ENCODE measurements around the gene ERBB2.
"Not testable (repeated sequence)": the region's sequence is repeated elsewhere in the genome, so short reads cannot be mapped to it uniquely, and the experiment has no call there.

The ERBB2 gene

DNA sequence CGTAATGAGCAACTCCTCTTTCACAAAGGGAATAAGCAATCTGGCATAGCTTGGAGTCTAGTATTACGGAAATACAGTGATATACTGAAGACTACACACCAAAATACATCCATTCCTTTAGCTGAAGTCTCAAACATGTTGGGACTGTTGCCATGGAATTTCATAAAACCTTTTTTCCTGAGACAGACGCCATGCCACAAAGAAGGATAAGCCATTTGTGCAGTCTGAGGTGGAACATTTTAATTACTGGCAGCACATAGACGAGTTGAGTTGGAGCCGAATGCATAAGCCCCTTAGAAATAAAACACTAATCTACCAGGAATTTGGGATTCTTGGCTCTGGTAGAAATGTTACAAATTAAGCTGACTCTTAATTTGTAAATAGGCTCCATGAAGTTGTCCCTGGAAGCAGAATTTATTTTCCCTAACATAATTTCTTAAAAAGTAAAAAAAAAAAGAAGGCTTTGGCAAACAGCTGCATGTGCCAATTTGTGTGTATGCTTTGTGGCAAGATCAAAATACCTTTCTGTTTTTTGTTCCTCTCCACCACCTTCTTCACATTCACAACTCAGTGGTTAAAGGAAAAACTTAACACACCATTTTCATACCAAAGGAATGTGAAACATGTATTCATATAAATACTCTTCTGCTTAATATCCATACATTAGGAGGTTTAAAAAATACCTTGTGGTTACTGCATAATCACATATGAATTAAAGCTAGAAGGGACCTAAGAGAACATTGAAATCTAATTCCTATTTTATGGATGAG is 63.4 kb downstream of the ERBB2 start:
- no peak for DNase-seq (ENCODE audit: low spot score)

DNA sequence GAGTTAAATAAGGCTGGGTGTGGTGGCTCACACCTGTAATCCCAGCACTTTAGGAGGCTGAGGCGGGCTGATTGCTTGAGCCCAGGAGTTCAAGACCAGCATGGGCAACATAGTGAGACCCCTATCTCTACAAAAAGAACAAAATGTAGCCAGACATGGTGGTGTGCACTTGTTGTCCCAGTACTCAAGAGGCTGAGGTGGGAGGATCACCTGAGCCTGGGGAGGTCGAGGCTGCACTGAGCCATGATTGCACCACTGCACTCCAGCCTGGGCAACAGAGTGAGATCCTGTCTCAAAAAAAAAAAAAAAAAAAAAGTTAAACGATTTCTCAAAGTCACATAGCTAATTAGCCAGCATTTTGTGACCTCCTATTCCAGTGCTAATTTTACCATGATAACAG is 64.3 kb downstream of the ERBB2 start:
- DNase-seq (ENCODE audit: low spot score), result not testable (repeated sequence)

DNA sequence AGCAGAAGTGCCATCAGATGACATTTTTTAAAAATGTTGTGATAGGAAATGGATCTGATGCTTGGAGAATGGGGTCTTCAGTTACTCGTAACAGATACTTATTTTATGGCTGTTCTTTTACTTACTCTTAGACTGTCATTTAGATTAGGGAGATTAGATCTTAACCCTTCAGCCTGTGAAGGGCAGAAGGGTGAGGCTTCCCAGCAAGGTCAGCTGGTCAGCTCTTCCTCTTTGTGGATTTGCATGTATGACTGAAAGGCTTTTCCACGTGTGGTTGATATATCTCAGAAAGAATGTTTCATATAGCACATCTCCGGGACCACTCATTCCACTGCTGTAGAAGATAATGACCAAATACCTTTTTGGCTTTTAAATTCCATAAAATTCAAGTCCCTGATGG is 65.3 kb downstream of the ERBB2 start:
- no peak for DNase-seq (ENCODE audit: low spot score)

DNA sequence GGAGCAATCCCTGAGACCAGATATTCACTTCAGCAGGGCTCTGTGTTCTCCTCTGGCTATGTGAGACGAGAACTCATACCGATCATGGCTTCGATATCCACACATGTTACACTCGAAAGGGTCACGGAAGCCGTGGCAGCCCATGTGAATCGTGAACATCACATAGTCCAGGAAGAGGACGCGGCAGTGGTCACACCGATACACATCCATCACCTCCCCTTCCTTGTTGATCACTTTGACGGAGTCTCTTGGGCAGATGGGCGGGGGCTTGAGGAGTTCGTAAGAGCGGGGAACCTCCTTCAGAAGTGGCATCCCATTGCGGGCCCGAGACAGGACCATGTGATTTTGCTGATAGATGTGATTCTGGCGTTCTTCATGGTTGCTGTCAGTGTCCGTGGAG is 65.9 kb downstream of the ERBB2 start:
- no peak for DNase-seq (ENCODE audit: low spot score)

DNA sequence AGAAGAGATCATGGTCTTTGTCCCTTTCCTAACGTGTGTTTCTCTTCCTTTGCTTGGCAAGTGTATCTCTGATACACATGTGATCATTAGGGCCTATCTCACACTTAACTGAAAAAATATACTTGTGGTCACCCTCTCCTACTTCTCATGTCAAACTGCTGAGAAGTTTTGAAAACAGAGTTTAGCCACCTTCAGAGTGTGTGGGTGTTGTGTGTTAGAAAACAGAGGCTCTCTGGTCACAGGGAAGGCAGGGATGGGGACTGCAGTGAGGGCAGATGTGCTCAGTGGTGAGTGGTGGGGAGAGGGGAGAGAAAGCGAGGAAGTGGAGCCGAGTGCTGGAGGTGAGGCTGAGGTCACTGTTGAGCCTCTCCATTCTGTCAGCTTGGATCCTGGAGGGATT is 67.3 kb downstream of the ERBB2 start:
- DNase-seq (ENCODE audit: low spot score), result no peak

DNA sequence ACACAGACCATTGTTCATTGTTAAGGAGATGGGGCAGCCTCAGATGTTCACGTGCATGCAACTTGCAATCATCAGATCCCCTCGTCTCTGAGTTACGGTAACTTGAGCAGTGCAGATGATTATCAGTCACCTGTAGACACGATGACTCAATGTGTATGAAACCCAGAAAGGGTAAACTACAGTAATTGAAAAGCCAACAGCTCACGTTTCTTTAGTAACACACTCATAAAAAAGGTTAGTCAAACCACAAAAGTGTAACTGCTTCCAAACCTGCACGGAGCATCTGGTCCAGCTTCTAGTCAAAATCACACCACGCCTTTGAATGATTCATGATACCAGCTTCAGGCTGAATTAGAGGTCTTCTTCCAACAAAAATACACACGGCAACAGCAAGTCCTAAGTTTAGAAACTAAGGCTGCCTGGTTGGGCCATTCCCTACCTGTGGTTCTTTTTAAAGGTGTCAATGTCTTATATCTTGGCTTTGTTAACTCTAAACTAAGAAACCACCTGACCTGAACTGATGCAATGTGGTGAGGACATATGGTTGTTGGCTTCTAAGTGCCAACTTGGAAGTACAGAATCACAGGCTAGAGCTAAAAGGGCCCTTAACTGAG is 70.2 kb downstream of the ERBB2 start:
- DNase-seq (ENCODE audit: low spot score), result no peak

DNA sequence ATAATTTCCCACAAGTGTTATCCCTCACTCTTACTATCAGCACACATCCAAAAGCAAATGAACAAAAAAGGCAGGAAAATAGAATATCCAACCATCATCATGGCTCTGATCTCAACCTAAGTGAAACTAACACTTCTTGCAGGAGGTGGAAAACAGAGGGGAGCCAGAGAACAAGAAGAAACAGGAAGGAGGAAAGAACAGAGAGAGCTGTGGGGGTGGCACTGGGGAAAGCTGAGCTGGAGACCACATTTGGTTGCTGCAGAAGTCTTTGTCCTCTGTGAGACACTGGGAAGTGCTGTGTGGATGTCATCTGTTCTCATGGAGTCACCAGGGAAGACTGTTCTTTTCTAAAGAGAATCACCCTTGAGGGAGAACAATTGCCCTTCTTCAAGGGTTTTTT is 72.6 kb downstream of the ERBB2 start:
- DNase-seq (ENCODE audit: low spot score), result no peak

DNA sequence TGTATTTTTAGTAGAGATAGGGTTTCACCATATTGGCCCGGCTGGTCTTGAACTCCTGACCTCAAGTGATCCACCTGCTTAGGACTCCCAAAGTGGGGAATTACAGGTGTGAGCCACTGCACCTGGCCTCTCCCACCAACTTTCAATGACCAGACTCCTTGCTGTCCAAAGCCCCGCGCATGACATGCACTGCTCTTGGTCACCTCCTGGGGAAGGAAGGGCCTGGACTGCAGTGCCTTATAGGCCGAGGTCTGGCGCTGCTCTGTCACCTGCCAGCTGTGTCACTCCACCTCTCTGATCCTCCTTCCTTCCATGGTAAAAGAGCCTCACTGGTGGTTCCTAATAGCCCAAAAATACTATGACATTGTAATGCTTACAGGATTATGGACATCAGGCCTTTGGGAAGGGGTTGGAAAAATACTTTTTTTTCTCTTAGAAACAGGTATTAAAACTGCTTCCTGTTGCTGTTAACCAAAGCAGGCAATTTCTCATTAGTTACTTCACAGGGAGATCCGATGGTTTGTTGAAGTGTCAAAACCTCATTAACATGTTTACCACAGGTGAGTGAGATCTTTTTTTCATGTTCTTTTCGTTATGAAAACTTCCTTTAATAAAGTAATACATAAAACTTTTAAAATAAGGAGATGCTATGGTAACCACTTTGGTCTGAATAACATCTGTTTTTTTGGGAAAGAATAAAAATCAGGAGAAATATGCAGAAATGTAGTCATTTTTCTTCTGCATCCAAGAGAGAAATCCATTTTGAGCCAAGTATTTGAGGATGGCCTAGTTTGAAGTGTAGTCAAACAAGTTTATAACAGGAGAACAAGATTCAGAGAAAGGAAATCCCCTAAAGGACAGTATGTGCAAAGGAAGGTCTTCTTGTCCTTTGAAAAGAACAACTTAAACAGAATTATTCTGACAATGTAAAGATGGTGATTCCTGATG is 73.4 kb downstream of the ERBB2 start:
- DNase-seq (ENCODE audit: low spot score), result no peak

DNA sequence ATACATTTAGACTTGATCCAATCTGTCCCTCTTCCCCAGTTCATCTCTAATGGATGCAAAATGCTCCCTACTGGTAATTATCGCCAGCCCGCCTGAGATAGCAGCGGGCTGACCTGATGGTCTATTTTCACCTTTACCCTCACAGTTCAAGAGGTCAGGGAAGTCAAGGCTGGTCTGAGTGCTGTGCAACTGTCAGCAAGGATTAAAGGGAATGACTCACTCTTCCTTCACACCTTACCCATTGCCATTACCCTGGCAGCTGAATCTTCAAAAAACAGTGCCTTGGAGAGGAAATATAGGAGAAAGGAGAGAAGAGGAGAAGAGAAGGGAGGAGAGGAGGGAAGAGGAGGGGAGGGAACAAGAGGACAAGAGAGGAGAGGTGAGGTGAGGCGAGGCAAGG is 74.2 kb downstream of the ERBB2 start:
- DNase-seq (ENCODE audit: low spot score), result no peak

DNA sequence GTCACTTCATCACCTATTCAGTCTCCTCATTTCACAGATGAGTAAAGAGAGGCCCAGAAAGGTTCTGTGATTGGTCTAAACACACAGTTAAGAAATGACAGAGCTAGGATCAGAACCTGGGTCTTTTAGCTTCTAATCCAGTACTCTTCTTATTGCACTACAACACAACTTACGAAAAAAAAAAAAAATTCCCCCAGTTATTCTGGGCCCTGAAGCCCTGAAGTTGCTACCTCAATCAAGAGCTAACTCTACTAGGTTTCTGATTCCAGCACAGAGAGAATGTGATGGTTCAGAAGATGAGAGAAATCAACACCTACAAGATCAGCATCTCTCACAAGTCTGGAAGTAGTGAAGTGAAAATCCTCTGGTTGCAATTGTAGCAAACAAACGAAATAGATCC is 75.2 kb downstream of the ERBB2 start:
- no peak for DNase-seq (ENCODE audit: low spot score)

DNA sequence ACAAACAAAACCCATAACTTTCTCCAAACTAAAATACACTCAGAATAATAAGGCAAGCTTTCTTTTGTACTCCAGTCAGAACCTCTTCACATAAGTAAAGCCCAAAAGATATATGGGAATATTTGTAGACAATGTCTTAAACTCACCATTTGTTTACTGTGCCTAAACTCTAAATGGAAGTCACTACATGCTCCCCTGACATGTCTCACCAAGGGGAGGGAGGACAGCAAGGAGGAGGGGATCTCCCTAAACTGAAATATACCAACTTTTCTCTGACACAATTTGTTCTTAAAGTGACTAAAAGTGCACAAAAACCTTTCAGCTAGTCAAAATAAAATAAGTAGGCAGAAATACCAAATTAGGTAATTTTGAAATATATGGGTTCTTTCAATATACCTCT is 76.4 kb downstream of the ERBB2 start:
- DNase-seq (ENCODE audit: low spot score), result no peak

DNA sequence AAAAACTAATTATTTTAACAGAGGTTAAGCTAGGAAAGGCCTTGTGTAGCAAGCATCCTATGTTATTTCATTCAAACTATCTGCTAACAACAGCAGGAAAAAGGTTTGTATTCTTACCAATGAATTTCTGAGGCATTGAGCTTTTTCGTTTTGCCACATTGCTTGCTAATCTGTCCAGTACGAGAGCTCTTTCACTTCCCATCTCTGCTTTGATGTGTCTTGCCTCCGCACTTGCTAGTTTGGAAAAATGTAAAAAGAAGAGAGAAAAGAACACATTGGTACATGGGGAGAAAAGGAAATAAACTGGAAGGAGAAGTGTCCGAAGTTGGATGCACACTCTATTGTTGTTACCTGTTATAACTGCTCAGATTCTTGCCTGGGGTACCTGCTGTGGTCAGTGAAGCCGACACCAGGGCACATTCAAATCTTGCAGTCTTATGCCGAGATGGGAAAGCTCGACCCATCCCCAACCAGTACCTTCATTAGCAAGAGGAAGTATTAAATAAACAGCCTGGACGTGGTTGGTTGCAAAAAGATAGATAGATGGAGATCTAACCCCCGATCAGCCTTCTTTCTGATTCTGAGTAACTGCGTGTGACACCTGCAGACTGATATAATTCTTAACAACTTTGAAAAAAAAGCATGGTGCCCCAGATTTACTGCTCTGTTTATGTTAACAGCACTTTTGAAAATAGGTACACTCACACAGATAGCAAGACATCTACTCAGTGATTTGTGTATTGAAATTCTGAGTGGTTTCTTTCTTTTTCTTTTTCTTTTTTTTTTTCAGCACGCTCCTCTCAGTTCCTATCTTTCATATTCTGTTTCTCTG is 77.9 kb downstream of the ERBB2 start:
- DNase-seq (ENCODE audit: low spot score), result no peak
